Activated CD8-positive, alpha-beta memory T cell treated with anti-CD3 and anti-CD28 coated beads for 36 hours (primary cell): ENCODE results near the gene RNF183. TPM values are rescaled to one million over a fixed set of nuclear protein-coding genes. Genes with fewer than 3 reads are reported as not detected.

Experiments used
- CTCF ChIA-PET: fragments of 350-600 bp; sonication (Branson Sonifier 250); formaldehyde crosslinking; loops from one replicate; lab custom pipeline; 2021; ENCODE audit warnings: antibody characterized with exemption; lab: Charles Lee
- POLR2A ChIA-PET: fragments of 350-600 bp; sonication (Branson Sonifier 250); formaldehyde crosslinking; loops from one replicate; lab custom pipeline; 2021; ENCODE audit warnings: antibody characterized with exemption; lab: Charles Lee
- total RNA-seq, 2 experiments: library from RNA; stranded (reverse); gene quantifications; one replicate each; pipeline ENCODE4 v1.2.3, GENCODE V29; 2021

Gene RNF183
- total RNA-seq, 2 experiments from 2014 or later, result not detected

DNA sequence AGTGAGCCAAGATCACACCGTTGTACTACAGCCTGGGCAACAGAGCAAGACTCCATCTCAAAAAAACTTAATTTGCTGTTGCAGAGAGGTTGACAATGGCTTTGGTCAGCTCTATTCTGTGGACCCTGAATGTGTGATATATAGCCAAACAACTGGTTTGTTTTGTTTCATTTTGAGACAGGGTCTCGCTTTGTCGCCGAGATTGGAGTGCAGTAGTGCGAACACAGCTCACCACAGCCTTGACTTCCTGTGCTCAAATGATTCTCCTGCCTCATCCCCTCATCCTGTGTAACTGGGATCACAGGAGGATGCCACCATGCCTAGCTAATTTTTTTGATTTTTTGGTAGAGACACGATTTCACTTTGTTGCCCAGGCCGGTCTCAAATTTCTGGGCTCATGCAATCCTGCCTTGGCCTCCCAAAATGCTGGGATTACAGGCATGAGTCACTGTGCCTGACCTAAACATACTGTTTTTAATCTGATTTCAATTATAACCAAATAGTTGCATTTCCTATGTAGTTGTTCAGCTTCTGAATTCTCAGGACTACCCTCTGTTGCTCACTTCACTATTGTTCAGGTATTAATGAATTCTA, 9.8 kb downstream of the RNF183 start:
- CTCF ChIA-PET, result no interaction called here
- POLR2A ChIA-PET, result interaction anchor here (0.6 to 0.7 kb wide), 2 partner anchors 47 to 106 kb away, joined by 3 to 4 read pairs; no protein-coding TSS in a partner anchor

DNA sequence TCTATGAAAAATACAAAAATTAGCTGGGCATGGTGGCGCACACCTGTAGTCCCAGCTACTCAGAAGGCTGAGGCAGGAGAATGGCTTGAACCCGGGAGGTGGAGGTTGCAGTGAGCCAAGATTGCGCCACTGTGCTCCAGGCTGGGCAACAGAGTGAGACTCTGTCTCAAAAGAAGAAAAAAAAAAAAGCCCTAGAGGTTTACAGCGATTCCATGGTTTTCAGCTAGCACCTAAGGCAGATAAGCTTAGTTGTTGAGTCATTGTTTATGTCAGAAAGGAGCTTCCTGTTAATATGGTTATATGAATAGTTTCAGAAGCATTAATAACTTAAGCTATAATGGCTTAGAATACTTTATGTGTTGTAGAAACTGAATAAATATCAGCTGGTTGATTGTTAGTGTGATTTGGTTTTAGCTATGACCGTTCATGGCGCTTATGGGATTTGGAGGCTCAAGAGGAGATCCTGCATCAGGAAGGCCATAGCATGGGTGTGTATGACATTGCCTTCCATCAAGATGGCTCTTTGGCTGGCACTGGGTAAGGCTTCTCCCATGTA, 13.0 kb downstream of the RNF183 start:
- CTCF ChIA-PET, result interaction anchor here (0.7 kb wide), 1 partner anchor 14 kb away, joined by 3 read pairs; the partner anchor contains the start of genes CDC26 and PRPF4
- POLR2A ChIA-PET, result interaction anchor here (0.7 kb wide), 1 partner anchor 16 kb away, joined by 3 read pairs; no protein-coding TSS in a partner anchor

DNA sequence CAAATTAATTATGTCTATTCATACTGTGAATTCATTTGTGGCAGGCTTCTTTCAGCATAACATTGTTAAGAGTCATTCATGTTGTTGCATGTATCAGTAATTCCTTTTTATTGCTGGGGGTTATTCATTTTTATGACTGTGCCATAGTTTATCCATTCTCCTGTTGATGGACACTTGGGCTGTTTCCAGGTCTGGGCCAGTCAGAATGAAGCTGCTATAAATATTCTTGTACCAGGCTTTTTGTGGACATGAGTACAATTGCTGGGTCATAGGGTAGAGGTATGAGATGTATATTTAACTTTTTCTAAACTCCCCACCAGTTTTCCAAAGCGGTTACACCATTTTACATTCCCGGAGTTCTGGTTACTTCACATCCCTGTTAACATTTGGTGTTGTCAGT, 14.1 kb downstream of the RNF183 start:
- ChIA-PET CTCF (no interaction called here), POLR2A (no interaction called here)

DNA sequence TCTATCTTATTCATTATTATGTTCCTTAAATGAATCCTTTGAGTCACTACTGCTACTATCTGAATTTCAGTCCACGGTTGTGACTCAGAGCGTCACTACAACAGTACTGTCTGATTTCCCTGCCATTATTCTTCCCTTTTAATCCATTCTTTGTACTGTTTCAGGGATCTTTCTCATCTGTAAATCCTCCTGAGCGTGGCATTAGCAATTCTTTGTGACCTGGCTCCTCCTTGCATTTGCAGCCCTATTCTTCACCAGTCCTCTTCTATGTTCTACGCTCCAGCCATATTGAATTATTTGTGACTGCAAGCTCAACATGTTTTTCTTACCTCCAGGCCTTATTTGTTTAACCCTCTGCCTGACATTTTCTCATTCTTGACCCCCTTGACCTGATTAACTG, 21.8 kb downstream of the RNF183 start:
- CTCF ChIA-PET, result no interaction called here
- POLR2A ChIA-PET, result no interaction called here

DNA sequence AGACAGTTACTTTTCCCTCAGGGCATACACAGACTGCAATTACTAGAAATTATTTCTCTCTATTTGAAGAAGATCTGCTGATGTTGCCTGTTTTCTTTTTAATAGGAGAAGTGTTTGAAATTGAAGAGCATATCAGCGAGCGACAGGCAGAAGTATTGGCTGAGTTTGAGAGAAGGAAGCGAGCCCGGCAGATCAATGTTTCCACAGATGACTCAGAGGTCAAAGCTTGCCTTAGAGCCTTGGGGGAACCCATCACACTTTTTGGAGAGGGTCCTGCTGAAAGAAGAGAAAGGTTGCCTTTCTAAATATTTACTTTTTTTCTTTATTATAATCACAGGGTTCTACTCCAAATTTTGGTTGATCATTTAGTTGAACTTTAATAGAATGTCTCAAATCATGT, 24.3 kb downstream of the RNF183 start:
- CTCF ChIA-PET, result no interaction called here
- POLR2A ChIA-PET, result no interaction called here

DNA sequence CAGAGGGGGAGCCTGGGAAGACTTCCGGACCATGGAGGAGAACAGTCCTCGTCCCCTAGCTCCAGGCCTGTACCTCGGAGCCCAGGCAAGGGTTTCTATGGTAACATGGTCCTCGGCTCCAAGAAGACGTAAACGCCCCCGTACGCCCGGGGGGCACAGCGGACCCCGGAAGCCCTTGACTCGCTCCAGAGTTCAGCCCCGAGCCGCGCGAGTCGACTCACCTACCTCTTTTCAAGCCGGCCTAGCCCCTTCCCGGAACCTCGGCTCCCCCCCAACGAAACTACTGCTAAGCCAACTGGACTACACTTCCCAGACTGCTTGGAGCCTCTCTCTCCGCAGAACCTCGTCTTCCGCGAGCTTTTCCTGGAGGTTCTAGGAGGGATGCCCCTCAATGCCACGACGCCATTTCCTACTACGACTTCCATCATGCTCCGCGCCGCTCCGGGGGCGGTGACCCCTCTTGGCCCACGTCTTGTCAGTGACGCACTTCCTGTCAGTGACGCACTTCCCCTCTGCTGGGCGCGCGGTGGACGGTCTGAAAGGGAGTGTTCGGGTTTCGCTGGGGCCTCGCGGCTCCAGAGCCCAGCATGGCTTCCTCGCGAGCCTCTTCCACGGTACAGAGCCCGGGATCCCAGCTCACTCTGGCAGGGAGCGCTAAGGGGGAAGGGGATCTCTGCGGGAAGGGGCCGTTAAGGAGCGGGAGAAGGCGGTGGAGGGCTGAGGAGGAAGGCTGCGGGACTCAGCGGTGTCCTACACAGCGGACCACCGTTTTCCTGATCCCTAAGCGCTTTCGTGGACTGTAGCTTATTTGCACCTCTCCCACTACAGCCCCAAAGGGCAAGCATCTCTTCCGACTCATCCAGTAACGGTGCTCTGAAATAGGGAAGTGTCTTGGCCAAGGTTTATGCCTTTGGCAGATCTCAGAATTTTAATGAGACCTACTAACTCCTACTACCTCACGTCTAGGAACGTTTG, 27.7 kb downstream of the RNF183 start, which contains the start of the genes CDC26 and PRPF4:
Gene CDC26, minus strand, starts transcription at position 416 of the 975 bp plus-strand sequence. CDS start 3,065 bp downstream, outside the sequence.
Gene PRPF4, plus strand, starts transcription at position 502 of the 975 bp plus-strand sequence. Its CDS starts 86 bp downstream, at position 588.
- ChIA-PET CTCF (interaction anchor here (0.8 to 2.2 kb wide), 17 partner anchors 14 to 382 kb away, joined by 3 to 14 read pairs (median 4); partner anchors contain the start of genes ALAD, BSPRY, C9orf43 and FKBP15), POLR2A (interaction anchor here (0.7 to 3.1 kb wide), 8 partner anchors 55 to 1047 kb away, joined by 3 to 18 read pairs (median 6); partner anchors contain the start of genes ALAD, BSPRY, C9orf43 and FKBP15)

DNA sequence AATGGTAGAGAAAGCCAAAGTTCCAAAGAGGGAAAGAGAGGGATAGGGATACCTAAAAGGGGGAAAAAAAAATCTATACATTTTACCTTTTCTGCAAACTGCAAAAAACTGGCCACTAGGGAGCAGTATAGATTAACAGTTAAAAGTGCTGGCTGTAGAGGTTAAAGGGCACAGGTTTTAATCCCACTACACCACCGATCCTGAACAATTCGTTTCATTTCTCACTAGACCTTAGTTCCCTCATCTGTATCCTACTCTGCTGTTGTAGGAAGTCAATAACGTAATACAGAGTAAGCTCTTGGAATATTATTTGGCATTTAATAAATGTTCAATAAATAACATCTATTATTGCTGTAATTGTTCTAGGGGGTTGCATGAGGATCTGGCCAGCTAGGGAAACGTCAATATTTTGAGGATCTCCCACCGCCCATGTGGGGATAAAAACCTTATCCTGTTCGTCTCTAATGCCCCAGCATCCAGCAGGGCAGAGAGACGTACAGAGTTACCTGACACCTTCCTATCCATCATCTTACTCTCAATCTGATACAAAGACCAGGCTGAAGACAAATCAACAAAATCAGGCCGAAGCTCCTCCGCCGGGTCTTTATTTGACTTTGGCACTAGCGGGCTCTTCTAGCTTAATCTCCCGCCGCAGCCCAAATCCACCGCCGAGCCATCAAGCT, 28.6 kb downstream of the RNF183 start:
- POLR2A ChIA-PET, result interaction anchor here (0.7 to 3.1 kb wide), 9 partner anchors 54 to 1048 kb away, joined by 3 to 18 read pairs (median 6); partner anchors contain the start of genes ALAD, BSPRY, C9orf43 and FKBP15
- CTCF ChIA-PET, result interaction anchor here (0.8 to 2.2 kb wide), 16 partner anchors 53 to 383 kb away, joined by 3 to 14 read pairs (median 4); partner anchors contain the start of genes ALAD, BSPRY, C9orf43 and FKBP15

DNA sequence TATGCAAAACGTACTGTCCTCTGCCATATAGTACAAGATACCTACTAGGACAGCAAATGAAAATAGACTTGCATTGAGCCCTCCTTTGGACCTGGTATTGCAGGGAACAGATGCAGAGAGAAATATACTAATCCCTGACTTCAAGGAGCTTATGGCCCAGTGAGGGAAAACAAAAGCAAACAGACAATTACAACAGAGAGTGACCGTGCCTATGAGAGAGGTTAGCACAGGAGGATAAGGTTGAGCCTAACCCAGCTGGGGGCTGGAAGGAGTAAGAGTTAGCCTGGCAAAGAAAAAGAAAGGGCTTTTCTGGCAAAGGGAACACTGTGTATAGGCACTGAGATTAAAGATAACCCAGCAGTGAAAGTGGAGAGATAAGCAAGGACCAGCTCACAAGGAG, 33.3 kb downstream of the RNF183 start:
- POLR2A ChIA-PET, result interaction anchor here (0.5 to 1.4 kb wide), 2 partner anchors 50 to 79 kb away, joined by 4 to 5 read pairs; no protein-coding TSS in a partner anchor
- CTCF ChIA-PET, result no interaction called here

DNA sequence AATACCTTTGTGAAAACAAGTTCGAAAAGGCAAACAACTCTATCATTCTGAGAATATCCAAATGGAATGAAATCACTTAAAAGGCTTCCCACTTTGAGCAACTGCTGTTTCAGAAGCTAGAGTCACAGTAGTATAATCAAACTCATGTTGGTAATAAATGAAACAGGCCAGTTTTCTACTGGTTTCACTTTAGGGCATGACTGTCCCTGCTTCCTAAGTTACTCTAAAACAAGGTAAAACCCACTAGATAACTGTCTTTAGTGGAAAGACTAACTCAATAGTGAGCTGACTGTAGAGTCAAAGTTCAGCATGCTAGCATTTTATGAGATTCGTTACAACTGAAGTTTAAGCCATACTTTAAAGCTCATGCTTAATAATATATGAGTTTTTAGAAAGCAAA, 33.8 kb downstream of the RNF183 start:
- ChIA-PET POLR2A (interaction anchor here (1.4 kb wide), 1 partner anchor 49 kb away, joined by 5 read pairs; no protein-coding TSS in a partner anchor), CTCF (no interaction called here)

DNA sequence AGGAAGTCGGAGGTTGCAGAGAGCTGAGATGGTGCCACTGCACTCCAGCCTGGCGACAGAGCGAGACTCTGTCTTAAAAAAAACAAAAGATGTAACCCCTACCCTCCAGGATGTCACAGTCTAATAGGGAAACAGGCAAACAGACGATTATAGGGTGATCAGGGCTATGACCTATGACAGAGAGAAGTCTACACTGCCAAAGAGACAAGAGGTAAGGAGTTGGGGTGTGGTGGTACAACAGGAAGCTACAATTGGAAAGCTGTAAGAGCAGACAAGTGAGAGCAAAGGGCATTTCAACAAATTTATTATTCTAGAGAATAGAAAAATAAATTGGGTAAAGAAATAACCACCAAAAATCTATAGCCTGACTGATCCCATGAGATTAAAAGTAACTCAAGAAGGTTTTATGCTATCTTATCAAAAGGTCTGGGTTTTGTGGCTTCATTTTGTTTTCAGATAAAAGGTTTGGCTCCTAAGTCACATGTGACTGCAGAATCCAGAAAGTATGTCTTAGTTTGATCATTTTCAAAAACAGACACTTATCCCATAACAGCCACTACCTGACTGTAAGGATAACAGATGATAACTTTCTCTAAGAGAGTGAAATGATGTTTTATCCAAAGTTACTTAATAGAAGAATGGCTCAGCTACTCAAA, 35.1 kb downstream of the RNF183 start:
- POLR2A ChIA-PET, result no interaction called here
- CTCF ChIA-PET, result no interaction called here

DNA sequence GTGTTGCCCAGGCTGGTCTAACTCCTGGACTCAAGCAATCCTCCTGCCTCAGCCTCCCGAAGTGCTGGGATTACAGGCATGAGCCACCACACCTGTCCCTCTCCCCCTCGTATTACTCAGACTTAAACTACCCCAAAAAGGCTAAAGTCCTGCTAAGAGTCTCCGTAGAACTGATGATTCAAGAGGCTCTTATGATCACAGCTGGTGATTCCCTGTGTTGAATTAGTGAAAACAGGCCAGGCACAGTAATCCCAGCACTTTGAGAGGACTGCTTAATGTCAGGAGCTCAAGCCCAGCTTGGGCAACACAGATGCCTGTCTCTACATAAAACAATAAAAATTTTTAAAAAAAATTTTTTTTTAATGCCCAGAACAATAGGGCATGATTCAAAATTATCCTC, 37.0 kb downstream of the RNF183 start:
- POLR2A ChIA-PET, result interaction anchor here (0.6 kb wide), 1 partner anchor 1090 kb away, joined by 3 read pairs; no protein-coding TSS in a partner anchor
- CTCF ChIA-PET, result interaction anchor here (0.7 kb wide), 1 partner anchor 11 kb away, joined by 3 read pairs; no protein-coding TSS in a partner anchor

DNA sequence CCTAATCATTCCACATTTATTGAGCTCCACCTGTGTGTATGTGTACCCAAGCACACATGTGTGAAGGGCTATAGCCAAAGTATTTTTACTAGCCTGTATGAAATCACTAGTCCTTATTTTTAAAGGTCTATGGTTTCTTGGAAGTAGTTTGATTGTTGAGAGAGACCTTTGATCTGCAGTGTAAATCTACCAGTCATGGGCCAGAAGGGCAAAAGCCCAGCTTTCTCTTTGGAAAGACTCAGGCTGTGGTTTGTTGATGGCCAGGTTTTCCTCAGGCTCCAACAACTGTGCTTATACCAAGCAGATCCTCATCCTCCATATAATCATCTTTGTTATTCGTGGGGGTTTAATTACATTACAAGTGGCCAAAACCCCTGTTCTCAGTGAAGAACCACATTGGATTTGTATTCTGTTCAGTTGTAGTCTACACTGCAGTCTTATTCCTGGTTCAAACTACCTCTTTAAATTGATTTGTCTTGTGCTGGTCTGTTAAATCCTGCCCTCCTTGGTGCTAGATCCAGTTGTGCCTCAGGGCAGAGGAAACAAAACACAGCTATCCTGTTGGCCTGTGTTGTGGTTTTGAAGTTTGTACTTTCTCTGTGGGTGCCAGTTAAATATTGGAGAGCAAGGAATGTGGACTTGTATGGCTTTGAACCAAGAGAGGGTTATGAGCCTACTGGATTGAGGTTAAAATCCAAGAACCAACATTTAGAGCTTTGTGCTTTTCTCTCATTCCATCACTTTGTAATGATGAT, 41.1 kb downstream of the RNF183 start:
- CTCF ChIA-PET, result no interaction called here
- POLR2A ChIA-PET, result no interaction called here

DNA sequence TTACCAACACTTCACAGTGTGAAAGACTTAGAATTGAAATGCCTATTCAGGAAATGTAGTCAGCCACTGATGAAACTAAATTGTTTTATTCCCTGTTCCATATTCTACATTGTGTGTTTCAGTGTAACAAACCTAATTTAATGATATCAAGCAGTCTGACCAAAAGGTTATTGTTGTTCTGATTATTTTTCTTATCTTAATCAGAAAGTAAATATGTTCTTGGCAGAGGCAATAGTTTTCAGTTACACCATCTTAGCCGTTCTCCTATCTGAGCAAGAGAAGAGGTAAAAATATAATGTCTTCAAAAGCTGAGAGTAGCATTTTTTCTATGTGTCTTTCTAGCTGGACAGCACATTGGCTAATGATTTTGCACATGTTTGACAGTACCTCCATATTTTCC, 44.9 kb downstream of the RNF183 start:
- CTCF ChIA-PET, result no interaction called here
- POLR2A ChIA-PET, result no interaction called here

DNA sequence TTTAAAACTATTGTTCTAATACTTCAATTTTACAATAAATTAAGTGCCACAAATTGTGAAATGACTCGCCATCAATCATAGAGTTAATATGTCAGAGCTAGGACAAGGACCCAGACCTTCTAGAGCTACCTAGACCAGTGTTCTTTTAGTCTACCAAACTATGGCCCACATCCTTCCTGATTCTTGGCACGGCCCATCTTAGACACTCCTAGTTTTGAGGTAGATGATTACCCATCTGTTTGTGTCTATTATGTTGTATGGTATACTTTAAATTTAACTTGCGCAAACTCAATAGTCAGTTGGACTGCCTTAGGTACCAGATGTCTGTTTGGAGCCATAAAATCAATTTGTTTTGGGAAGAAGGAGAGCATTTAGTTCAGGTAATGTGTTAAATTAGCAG, 45.3 kb downstream of the RNF183 start:
- ChIA-PET CTCF (no interaction called here), POLR2A (no interaction called here)

DNA sequence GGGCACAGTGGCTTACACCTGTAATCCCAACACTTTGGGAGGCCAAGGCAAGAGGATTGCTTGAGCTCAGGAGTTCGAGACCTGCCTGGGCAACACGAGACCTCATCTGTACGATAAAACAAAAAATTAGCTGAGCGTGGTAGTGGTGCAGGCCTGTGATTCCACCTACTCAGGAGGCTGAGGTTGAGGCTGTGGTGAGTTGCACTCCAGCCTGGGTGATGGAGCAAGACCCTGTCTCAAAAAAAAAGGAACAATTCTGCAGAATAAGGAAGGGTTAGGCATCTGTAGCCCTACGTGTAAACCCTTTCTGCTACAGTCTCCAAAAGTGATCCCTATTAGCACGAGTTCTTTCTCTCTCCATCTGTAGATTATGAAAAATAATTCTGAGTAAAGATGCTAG, 47.7 kb downstream of the RNF183 start:
- CTCF ChIA-PET, result no interaction called here
- POLR2A ChIA-PET, result no interaction called here

DNA sequence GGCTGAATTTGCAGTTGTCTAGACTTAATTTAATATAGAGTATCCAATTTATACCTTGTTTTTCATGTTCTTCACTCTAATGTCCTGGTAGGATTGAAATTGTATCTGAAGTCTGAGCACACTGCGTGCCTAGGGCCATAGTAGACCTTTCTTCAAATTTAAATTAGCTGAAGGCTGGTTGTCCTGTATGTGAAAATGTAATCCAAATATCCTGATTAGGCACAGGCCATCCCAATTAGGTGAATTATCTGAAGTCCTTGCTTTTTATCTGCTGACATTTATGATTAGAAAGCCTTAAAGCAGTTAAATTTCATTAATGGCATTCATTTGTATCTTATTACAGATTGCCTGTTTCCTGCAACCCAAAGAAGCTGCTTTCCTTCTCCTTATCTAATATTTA, 48.2 kb downstream of the RNF183 start:
- ChIA-PET POLR2A (no interaction called here), CTCF (no interaction called here)

DNA sequence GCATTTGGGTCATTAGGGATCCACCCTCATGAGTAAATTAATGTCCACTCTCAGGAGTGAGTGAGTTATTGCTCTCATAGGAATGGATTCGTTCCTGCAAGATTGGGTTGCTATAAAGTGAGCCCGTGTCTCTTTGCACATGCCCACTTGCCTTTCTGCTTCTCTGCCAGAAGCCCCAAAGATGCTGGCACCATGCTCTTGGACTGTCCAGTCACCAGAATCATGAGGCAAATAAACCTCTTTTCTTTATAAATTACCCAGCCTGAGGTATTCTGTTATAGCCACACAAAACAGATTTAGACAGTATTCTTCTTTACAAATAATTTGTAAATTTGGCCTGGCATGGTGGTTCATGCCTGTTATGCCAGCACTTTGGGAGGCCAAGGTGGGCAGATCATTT, 52.4 kb downstream of the RNF183 start:
- ChIA-PET CTCF (no interaction called here), POLR2A (no interaction called here)
